GM13976 (cell line): ENCODE results near the gene CHRNG.

Experiments
- DNase-seq: peaks from one replicate; pipeline ENCODE4 v3.0.0; 2012; ENCODE audit warnings: low spot score
- CTCF ChIP-seq: IDR thresholded peaks from 2 replicates; pipeline ENCODE4 v1.5.1; 2012; ENCODE audit warnings: borderline replicate concordance, mild to moderate bottlenecking; ENCODE audit not compliant: insufficient read depth; ENCODE audit errors: extremely low read depth, missing control alignments, control extremely low read depth
- in situ Hi-C: fragments of 300-500 bp; cut with MboI; formaldehyde crosslinking; loops from one replicate; pipeline ENCODE4 v1.12.0; 2022; ENCODE audit warnings: low sequenced_read_pairs, mixed read lengths, inconsistent platforms; ENCODE audit not compliant: unreplicated experiment

The CHRNG gene

GRCh38 chr2:232544674-232545073, 5.2 kb downstream of the CHRNG start:
- no peak for TF ChIP-seq CTCF
- DNase-seq: no peak
- in situ Hi-C loops: no loop called here

GRCh38 chr2:232545511-232546375, 6.3 kb downstream of the CHRNG start:
- DNase-seq: no peak
- no peak for TF ChIP-seq CTCF
- in situ Hi-C loops: no loop called here

GRCh38 chr2:232547991-232548390, 8.5 kb downstream of the CHRNG start:
- no peak for TF ChIP-seq CTCF
- DNase-seq: no peak
- in situ Hi-C loops: no loop called here

- TF ChIP-seq CTCF: no peak
- no peak for DNase-seq
- in situ Hi-C loops: no loop called here
Measured at GRCh38 chr2:232549655-232550353, 10.3 kb downstream of the CHRNG start.

GRCh38 chr2:232550354-232551249, 11.1 kb downstream of the CHRNG start, which contains the start of the genes EIF4E2 and TIGD1:
Gene EIF4E2 (plus strand): TSS chr2:232550689. CDS start chr2:232550725, 36 bp downstream.
Gene TIGD1 (minus strand): TSS chr2:232550557. CDS start chr2:232549882, 675 bp downstream.
- no peak for TF ChIP-seq CTCF
- peak; percentile 99 for DNase-seq
- in situ Hi-C loops: no loop called here

- peak; percentile 32 for DNase-seq
- no peak for TF ChIP-seq CTCF
- in situ Hi-C loops: no loop called here
Measured at GRCh38 chr2:232551250-232551638, 11.8 kb downstream of the CHRNG start.
